Muscle layer of colon (tissue), 2 donors: ENCODE measurements around the gene CPSF6.
"Not testable (repeated sequence)": the region's sequence is repeated elsewhere in the genome, so short reads cannot be mapped to it uniquely, and the experiment has no call there.

Experiments
- H3K27ac ChIP-seq: one replicate; pipeline ENCODE4 v1.7.0; 2013; ENCODE audit warnings: low read depth, mild to moderate bottlenecking, low read length, moderate library complexity
- H3K27me3 ChIP-seq, 2 donors: one replicate each; pipeline ENCODE4 v1.7.0; 2013; ENCODE audit warnings: low read length in 2 of 2, mild to moderate bottlenecking in 2 of 2; ENCODE audit not compliant: insufficient read depth in 2 of 2, control insufficient read depth in 1 of 2
- H3K36me3 ChIP-seq: one replicate; pipeline ENCODE4 v1.7.0; 2013; ENCODE audit warnings: mild to moderate bottlenecking, low read length; ENCODE audit not compliant: insufficient read depth
- H3K4me1 ChIP-seq: one replicate; pipeline ENCODE4 v1.7.0; 2013; ENCODE audit warnings: mild to moderate bottlenecking, low read length; ENCODE audit not compliant: insufficient read depth
- H3K4me3 ChIP-seq, 2 donors: one replicate each; pipeline ENCODE4 v1.7.0; 2013; ENCODE audit warnings: low read length in 2 of 2, low read depth in 1 of 2, mild to moderate bottlenecking in 1 of 2, moderate library complexity in 1 of 2
- H3K9ac ChIP-seq: one replicate; pipeline ENCODE4 v1.7.0; 2013; ENCODE audit warnings: low read length
- H3K9me3 ChIP-seq: one replicate; pipeline ENCODE4 v1.7.0; 2013; ENCODE audit warnings: mild to moderate bottlenecking, low read length
- donor health status: abdominal sarcoma.
- donor health status: Adenocarcinoma of cecum.

CPSF6 gene

DNA sequence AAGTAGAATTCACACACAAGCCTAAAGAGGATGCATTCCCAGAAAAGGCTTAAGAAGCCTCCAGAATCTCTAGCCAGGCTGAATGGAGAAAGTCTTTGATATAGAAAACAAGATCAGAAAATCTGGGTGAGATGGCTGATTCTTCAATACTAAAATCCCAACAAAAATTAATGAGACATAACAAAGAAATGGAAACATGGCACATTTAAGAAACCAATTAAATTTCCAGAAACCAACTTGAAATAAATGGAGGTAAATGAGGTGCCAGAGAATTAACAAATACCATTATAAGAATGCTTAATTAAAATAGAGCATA, 51.9 kb downstream of the CPSF6 start:
- Histone ChIP-seq H3K27me3 (peaks cover 5 to 9% of the 10 kb centered on the region in 2 donors), H3K4me3 (no peak overlapping the region), H3K36me3 (no peaks in the 10 kb centered on the region), H3K4me1 (no peaks in the 10 kb centered on the region), H3K9ac (no peak overlapping the region), H3K27ac (no peak overlapping the region), H3K9me3 (no peaks in the 10 kb centered on the region)

- H3K9me3 ChIP-seq: no peaks in the 10 kb centered on the region
- no peaks in the 10 kb centered on the region for H3K4me1 ChIP-seq
- H3K36me3 ChIP-seq: no peaks in the 10 kb centered on the region
- no peaks in the 10 kb centered on the region for H3K27me3 ChIP-seq
- H3K27ac ChIP-seq: no peak overlapping the region
- no peak overlapping the region for H3K9ac ChIP-seq
- no peak overlapping the region for H3K4me3 ChIP-seq
Observed at GRCh38 chr12:69298133-69298532, 58.8 kb downstream of the CPSF6 start.

DNA sequence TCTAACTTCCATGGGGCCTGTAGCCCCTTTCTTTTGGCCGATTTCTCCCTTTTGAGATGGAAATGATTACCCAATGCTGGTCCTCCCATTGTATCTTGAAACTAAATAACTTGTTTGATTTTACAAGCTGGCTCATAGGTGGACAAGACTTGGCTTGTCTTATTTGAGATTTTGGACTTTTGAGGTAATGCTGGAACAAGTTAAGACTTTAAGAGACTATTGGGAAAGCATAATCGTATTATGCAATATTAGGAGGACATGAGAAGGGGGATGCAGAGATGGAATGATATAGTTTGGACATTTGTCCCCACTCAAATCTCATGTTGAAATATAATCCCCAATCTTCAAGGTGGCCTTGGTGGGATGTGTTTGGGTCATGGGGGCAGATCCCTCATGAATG, 59.6 kb downstream of the CPSF6 start:
- no peaks in the 10 kb centered on the region for H3K4me1 ChIP-seq
- H3K4me3 ChIP-seq: no peak overlapping the region
- H3K9ac ChIP-seq: no peak overlapping the region
- H3K36me3 ChIP-seq: no peaks in the 10 kb centered on the region
- no peak overlapping the region for H3K27ac ChIP-seq
- no peaks in the 10 kb centered on the region for H3K27me3 ChIP-seq
- no peaks in the 10 kb centered on the region for H3K9me3 ChIP-seq

- Histone ChIP-seq H3K9ac (no peak overlapping the region), H3K27ac (no peak overlapping the region), H3K27me3 (no peaks in the 10 kb centered on the region), H3K36me3 (no peaks in the 10 kb centered on the region), H3K4me3 (no peak overlapping the region), H3K9me3 (no peaks in the 10 kb centered on the region), H3K4me1 (no peaks in the 10 kb centered on the region)
Observed at GRCh38 chr12:69304284-69304683, 64.9 kb downstream of the CPSF6 start.

- Histone ChIP-seq H3K9me3 (no peaks in the 10 kb centered on the region), H3K4me1 (no peaks in the 10 kb centered on the region), H3K27me3 (no peaks in the 10 kb centered on the region), H3K4me3 (no peak overlapping the region), H3K36me3 (no peaks in the 10 kb centered on the region), H3K27ac (no peak overlapping the region), H3K9ac (no peak overlapping the region)
Observed at GRCh38 chr12:69309461-69309860, 70.1 kb downstream of the CPSF6 start.

- Histone ChIP-seq H3K9me3 (no peaks in the 10 kb centered on the region), H3K9ac (no peak overlapping the region), H3K36me3 (no peaks in the 10 kb centered on the region), H3K27ac (no peak overlapping the region), H3K4me3 (no peak overlapping the region), H3K27me3 (no peaks in the 10 kb centered on the region), H3K4me1 (no peaks in the 10 kb centered on the region)
Observed at GRCh38 chr12:69313209-69313608, 73.8 kb downstream of the CPSF6 start.

DNA sequence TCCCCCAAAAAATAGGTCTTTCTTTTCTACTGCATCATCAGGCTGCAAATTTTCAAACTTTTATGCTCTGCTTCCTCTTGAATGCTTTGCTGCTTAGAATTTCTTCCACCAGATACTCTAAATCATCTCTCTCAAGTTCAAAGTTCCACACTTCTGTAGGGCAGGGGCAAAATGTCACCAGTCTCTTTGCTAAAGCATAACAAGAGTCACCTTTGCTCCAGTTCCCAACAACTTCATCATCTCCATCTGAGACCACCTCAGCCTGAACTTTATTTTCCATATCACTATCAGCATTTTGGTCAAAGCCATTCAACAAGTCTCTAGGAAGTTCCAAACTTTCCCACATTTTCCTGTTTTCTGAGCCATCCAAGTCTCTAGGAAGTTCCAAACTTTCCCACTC, 77.4 kb downstream of the CPSF6 start:
- not testable (repeated sequence) for H3K36me3 ChIP-seq, H3K27me3 ChIP-seq, H3K9ac ChIP-seq, H3K4me3 ChIP-seq, H3K9me3 ChIP-seq, H3K4me1 ChIP-seq, H3K27ac ChIP-seq

DNA sequence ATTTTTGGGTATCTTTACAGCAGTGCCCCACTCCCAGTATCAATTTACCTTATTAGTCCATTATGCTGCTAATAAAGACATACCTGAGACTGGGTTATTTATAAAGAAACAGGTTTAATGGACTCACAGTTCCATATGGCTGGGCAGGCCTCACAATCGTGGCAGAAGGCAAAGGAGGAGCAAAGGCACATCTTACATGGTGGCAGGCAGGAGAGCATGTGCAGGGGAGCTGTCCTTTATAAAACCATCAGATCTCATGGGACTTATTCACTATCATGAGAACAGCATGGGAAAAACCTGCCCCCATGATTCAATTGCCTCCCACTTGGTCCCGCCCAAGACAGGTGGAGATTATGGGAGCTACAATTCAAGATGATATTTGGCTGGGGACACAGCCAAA, 77.9 kb downstream of the CPSF6 start:
- H3K4me1 ChIP-seq, H3K9me3 ChIP-seq: not testable (repeated sequence)

DNA sequence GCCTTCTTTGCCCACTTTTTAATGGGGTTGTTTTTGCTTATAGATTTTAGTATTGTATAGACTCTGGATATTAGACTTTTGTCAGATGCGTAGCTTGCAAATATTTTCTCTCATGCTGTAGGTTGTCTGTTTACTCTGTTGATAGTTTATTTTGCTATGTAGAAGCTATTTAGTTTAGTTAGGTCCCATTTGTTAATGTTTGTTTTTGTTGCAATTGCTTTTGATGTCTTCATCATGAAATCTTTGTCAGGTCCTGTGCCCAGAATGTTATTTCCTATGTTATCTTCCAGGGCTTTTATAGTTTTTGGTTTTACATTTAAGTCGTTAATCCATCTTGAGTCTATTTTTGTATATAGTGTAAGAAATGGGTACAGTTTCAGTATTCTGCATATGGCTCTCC, 78.9 kb downstream of the CPSF6 start:
- Histone ChIP-seq H3K4me3 (no peak overlapping the region), H3K36me3 (no peaks in the 10 kb centered on the region), H3K4me1 (no peaks in the 10 kb centered on the region), H3K9me3 (no peaks in the 10 kb centered on the region), H3K9ac (no peak overlapping the region), H3K27ac (no peak overlapping the region), H3K27me3 (no peaks in the 10 kb centered on the region)

More for the DNA sequence above, 77.9 kb downstream of the CPSF6 start:
- H3K36me3 ChIP-seq, H3K27ac ChIP-seq, H3K9ac ChIP-seq, H3K27me3 ChIP-seq, H3K4me3 ChIP-seq: not testable (repeated sequence)

DNA sequence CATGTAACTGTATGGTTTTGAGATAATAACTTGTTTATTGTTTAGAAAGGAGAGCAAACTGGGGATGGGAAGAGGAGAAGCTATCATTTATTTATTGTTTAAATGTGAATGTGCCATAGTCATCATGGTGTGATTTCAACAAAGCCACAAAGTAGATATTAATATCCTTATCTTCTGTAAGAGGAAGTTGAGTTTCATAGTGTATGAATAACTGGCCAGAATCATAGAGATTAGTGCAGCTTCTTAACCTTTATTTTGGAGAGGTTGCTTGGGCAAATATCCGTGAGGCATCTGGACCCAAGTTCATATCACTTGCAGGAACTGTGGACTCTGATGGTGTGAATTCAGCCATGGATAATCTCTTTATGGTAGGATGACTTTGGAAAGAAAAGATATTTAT, 82.0 kb downstream of the CPSF6 start:
- H3K27ac ChIP-seq: no peak overlapping the region
- no peak overlapping the region for H3K9ac ChIP-seq
- no peaks in the 10 kb centered on the region for H3K9me3 ChIP-seq
- no peaks in the 10 kb centered on the region for H3K4me1 ChIP-seq
- no peaks in the 10 kb centered on the region for H3K36me3 ChIP-seq
- H3K4me3 ChIP-seq: no peak overlapping the region
- H3K27me3 ChIP-seq: no peaks in the 10 kb centered on the region
